Globus pallidus (tissue), 1 donor: ENCODE results near the gene AGAP9.
"Not testable (repeated sequence)": the region's sequence is repeated elsewhere in the genome, so short reads cannot be mapped to it uniquely, and the experiment has no call there.

Experiments
- DNase-seq: peaks from one replicate; pipeline ENCODE4 v3.0.0-alpha.2; 2015; ENCODE audit warnings: low spot score

AGAP9 gene

GRCh38 chr10:47485943-47486342 is 37.5 kb downstream of the AGAP9 start:
- DNase-seq, result not testable (repeated sequence)

DNA sequence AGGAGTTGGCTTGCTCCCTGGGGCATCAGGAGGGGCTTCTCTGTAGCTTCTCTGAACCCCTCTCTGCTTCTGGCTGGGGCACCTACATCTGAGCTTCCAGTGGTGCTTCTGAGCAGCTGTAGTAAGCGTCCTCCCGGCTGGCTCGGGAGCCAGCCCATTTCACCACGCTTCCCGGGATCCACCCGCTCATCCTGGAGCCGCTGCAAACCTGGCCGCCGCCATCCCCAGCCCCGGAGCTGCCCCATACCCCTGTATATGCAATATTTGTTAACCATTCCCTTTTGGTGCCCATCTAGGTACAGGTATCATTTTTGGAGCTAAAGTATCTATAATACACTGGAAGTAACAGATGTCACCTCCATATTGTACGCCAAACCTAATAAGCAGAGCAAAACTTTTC is 38.7 kb downstream of the AGAP9 start:
- not testable (repeated sequence) for DNase-seq

- DNase-seq, result not testable (repeated sequence)
These were observed 39.5 kb downstream of the AGAP9 start, which contains the start of gene ANXA8 for GRCh38 chr10:47483923-47484322. ANXA8 (minus strand) TSS chr10:47484115; CDS start chr10:47483933, 182 bp downstream.

- not testable (repeated sequence) for DNase-seq
These were observed 41.1 kb downstream of the AGAP9 start for GRCh38 chr10:47482367-47482766.

GRCh38 chr10:47481768-47482181 is 41.7 kb downstream of the AGAP9 start:
- DNase-seq, result not testable (repeated sequence)

GRCh38 chr10:47481182-47481766 is 42.2 kb downstream of the AGAP9 start:
- not testable (repeated sequence) for DNase-seq

- DNase-seq, result not testable (repeated sequence)
These were observed 43.3 kb downstream of the AGAP9 start for GRCh38 chr10:47480133-47480532.

GRCh38 chr10:47478114-47478513 is 45.3 kb downstream of the AGAP9 start:
- DNase-seq, result not testable (repeated sequence)

- DNase-seq, result not testable (repeated sequence)
These were observed 46.4 kb downstream of the AGAP9 start for GRCh38 chr10:47477078-47477477.

- DNase-seq, result not testable (repeated sequence)
These were observed 48.3 kb downstream of the AGAP9 start for GRCh38 chr10:47475101-47475500.

GRCh38 chr10:47473516-47473915 is 49.9 kb downstream of the AGAP9 start:
- DNase-seq, result not testable (repeated sequence)

DNA sequence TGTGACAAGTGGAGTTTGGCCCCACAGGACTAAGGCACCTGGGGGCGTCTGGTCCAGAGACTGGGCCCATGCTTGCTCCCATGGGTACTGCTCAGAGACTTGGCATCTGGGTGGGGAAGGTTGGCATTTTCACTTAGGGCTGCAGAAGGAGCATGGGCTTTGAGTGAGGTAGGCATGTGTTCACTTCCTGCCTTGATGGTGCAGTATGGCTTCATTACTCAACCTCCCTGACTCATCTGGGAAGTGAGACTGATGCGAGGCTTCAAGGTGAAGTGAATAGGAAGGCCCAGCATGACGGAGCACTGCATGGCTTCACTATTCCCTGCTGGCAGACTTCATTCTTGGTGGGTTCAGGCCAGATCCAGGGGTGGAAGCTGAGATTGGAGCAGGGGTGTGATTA is 50.8 kb downstream of the AGAP9 start:
- DNase-seq, result not testable (repeated sequence)

GRCh38 chr10:47472072-47472471 is 51.4 kb downstream of the AGAP9 start:
- DNase-seq, result not testable (repeated sequence)

DNA sequence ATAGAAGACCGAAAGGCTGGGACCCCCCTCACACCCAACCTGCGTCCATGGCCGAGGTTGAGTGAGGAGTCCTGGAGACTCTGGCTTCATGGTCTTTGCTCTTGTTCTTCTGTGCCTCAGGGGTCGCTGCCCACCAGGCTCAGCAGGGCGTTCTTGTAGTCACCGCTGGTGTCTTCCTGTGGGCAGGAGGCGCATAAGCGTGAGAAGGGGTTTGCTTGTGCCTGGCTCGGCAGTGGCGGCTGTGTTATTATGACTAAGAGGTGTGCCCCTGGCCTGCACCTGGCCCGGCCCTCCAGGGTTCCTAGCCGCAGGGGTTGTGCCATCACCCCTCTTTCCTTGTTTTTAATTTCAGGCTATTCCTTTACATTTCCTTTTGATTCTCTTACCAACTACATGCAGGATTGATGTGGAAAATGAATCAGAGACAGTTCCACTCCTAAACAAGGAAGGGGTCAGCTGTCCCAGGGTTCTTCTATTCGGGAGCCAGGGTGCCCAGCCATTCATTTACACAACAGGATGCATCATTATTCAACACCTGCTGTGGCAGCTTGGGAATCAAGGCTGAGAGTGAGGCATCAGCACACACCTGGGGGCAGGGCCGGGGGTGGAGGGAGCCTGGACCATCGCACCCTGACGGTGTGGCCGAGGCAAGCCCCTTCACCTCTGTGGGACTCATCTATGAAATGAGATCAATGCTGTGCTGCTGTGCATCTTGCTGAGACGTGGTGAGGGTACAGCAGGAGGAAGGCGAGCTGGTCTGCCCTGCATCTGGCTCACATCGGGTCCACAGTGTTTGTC is 54.5 kb downstream of the AGAP9 start:
- not testable (repeated sequence) for DNase-seq

DNA sequence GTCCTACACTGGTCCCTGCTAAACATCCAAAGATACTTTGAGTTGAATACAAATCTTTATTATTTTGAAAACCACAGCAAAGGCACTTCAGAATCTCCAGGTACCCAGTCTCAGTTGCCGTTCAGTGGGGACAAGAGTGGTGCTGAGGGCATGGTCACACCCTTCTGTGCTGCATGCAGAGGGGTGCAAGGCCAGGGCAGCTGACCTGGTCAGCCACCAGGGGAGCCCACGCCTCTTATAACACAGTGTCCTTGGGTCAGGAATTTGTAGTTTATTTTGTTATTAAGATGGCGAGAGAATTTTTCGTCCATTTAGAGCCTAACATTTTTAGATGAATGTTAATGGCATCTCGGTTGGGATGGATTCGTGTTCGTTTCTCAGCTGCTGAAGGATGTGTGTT is 55.5 kb downstream of the AGAP9 start:
- DNase-seq, result not testable (repeated sequence)

- not testable (repeated sequence) for DNase-seq
These were observed 56.0 kb downstream of the AGAP9 start for GRCh38 chr10:47467458-47467857.

DNA sequence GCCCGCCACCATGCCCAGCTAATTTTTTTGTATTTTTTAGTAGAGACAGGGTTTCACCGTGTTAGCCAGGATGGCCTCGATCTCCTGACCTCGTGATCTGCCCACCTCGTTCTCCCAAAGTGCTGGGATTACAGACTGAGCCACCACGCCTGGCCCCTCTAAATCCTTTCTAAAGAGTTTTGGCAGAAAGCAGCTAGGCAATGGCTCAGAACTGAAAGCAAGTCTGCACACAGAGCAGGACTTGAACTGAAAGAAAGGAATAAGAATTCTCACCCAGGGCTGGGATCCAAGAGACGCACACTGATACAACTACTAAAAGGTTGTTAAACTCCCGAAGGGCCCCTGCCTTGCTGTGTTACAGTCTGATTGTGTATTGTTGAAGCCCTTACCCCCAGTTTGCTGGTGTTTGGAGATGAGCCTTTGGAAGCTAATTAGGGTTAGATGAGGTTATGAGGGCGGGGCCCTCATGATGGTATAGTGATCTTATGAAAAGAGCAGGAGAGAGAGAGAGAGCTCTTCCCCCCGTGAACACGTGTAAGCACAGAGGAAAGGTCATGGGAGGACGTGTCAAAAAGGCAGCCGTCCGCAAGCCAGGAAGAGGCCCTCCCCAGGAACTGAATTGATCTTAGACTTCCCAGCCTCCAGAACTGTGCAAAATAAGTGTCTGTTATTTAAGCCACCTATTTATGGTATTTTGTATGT is 58.1 kb downstream of the AGAP9 start:
- DNase-seq, result not testable (repeated sequence)

DNA sequence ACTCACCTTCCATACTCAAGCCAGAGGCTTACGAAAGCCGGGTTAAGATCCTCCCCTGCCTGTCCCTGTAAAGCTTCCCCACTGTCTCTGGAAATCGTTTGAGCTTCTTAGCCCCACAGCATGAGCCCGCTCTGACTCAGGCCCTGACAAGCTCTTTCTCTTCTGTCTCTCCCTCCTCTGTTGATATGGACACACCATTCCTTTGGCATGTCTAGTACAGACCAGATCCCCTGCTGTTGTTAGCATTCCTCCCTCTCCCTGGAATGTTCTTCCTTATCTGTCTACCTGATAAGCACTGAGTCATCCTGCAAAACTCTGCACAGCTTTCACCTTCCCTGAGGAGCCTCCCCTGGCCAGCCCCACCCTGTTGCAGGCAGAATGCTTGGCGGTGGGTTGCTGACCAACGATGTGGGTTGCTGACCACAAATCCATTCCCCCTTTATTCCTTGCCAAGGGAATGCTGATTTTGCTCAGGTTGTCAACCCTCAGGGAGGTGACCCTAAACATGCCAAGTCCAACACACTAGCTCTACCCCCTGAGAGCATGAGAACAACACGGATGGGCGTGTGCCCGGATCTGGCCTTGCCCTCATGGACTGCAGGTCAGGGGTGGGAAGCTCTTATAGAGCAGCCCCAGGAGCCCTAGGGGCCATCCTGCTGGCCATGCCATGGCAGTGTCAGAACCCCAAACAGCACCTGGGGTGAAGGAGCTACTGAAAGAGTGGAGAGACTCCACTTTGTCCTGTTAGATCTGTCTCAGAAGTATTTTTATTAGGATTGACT is 60.7 kb downstream of the AGAP9 start:
- not testable (repeated sequence) for DNase-seq

- not testable (repeated sequence) for DNase-seq
These were observed 62.2 kb downstream of the AGAP9 start for GRCh38 chr10:47461261-47461687.

- DNase-seq, result no peak
These were observed 64.8 kb downstream of the AGAP9 start for GRCh38 chr10:47458466-47459154.

GRCh38 chr10:47457826-47458225 is 65.6 kb downstream of the AGAP9 start:
- DNase-seq, result no peak
